ENCODE data around the gene ARHGAP22.

DNA sequence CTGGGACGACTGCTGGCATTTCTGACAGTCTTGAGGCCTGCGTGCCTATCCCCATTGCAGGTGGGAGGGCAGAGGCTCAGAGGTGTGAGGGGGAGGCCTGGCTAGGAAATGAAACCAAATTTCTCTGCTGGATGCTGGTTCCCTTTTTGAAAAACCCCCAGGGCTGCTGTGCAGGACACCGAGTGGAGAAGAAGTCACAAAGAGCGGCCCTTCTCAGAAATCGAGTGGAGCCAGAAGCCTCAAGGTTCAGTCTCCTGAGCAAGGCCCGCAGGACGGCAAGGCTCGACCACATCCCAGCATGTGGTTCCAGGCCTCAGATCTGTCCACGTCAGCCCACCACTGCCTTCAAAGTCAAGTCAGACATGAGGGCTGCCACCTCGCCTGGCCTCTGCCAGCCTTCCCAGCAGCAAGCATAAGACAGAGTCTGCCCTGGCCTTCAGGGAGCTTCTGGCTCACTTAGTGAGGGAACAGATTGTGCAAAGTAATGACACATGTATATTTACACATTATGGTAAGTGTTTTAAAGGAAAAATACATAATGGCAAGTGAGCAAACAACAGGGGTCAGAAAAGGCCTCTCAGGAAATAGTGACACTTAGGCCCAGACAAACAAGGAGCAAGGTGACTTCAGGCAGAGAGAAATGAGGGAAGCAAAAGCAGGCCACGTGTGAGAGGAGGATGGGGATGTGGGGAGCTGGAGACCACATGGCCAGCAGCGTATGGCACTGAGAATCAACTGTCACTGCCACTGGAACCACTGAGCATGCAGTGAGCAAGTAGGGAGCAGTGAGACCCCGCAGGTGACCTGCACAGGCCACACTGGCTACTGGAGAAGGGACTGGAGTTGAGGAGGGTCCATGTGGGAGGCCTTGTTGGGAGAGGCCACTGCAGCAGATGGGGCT lies 86.7 kb downstream of the ARHGAP22 start:
- TF ChIP-seq, protein P1, sequence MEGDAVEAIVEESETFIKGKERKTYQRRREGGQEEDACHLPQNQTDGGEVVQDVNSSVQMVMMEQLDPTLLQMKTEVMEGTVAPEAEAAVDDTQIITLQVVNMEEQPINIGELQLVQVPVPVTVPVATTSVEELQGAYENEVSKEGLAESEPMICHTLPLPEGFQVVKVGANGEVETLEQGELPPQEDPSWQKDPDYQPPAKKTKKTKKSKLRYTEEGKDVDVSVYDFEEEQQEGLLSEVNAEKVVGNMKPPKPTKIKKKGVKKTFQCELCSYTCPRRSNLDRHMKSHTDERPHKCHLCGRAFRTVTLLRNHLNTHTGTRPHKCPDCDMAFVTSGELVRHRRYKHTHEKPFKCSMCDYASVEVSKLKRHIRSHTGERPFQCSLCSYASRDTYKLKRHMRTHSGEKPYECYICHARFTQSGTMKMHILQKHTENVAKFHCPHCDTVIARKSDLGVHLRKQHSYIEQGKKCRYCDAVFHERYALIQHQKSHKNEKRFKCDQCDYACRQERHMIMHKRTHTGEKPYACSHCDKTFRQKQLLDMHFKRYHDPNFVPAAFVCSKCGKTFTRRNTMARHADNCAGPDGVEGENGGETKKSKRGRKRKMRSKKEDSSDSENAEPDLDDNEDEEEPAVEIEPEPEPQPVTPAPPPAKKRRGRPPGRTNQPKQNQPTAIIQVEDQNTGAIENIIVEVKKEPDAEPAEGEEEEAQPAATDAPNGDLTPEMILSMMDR (conservative IDR thresholded peaks at IDR 0.05; ENCODE audit: low read depth, low read length) = no peak
- TF ChIP-seq POLR2A (IDR thresholded peaks at IDR 0.05; ENCODE audit: low read depth, low read length) (no peak), FOS (IDR thresholded peaks at IDR 0.05; ENCODE audit: low read depth, low read length) (no peak), RCOR1 (IDR thresholded peaks at IDR 0.05; ENCODE audit: insufficient replicate concordance, low read length) (no peak), RAD21 (IDR thresholded peaks at IDR 0.05; ENCODE audit: low read length) (no peak)
- TF ChIP-seq, protein P2, sequence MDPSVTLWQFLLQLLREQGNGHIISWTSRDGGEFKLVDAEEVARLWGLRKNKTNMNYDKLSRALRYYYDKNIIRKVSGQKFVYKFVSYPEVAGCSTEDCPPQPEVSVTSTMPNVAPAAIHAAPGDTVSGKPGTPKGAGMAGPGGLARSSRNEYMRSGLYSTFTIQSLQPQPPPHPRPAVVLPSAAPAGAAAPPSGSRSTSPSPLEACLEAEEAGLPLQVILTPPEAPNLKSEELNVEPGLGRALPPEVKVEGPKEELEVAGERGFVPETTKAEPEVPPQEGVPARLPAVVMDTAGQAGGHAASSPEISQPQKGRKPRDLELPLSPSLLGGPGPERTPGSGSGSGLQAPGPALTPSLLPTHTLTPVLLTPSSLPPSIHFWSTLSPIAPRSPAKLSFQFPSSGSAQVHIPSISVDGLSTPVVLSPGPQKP (IDR thresholded peaks at IDR 0.05; ENCODE audit: borderline replicate concordance, low read depth, low read length) = no peak

Data from IMR-90 (cell line).